Testis (tissue), 3 donors: ENCODE data around the gene CARMIL1. TPM values are rescaled to one million over a fixed set of nuclear protein-coding genes. Genes with fewer than 3 reads are reported as not detected.

Experiments used
- DNase-seq: peaks from one replicate; pipeline ENCODE4 v3.0.0-alpha.2; 2019
- H3K27ac ChIP-seq, 2 donors: fragments of 200-600 bp; sonication (generic); one replicate each; pipeline ENCODE4 v1.5.1; 2019
- H3K27me3 ChIP-seq: fragments of 200-600 bp; sonication (generic); one replicate; pipeline ENCODE4 v1.5.1; 2019
- H3K36me3 ChIP-seq: fragments of 200-600 bp; sonication (generic); one replicate; pipeline ENCODE4 v1.5.1; 2017; ENCODE audit warnings: low read depth; ENCODE audit errors: missing control alignments
- H3K4me1 ChIP-seq: fragments of 200-600 bp; sonication (generic); one replicate; pipeline ENCODE4 v1.5.1; 2019
- H3K4me3 ChIP-seq, 2 donors: fragments of 200-600 bp; sonication (generic); one replicate each; pipeline ENCODE4 v1.5.1; 2017 to 2019
- H3K9me3 ChIP-seq: fragments of 200-600 bp; sonication (generic); one replicate; pipeline ENCODE4 v1.5.1; 2017
- POLR2A ChIP-seq: fragments of 450-650 bp; IDR thresholded peaks from one replicate; pipeline ENCODE4 v1.6.1; 2017; ENCODE audit warnings: antibody characterized with exemption, mild to moderate bottlenecking, moderate library complexity
- WGBS, 2 donors: methylation state at CpG; one replicate each; pipeline ENCODE4 v1.1.5; 2018; 5-methylcytosine and 5-hydroxymethylcytosine counted together
- intact Hi-C: fragments of 100-400 bp; cut with DNase I; formaldehyde crosslinking; loops from one replicate; pipeline ENCODE4 v1.15.1; 2023; ENCODE audit warnings: low total_unique reads
- polyA plus RNA-seq: library from polyadenylated mRNA; stranded (reverse); fragments of 350-450 nt; fragmentation: Illumina TruSeq; extraction: RNeasy Lipid Tissue Mini Kit (QIAGEN cat#74804); gene quantifications from one replicate; pipeline ENCODE4 v1.2.3, GENCODE V29; 2014; ENCODE audit warnings: low read depth, low replicate concordance; ENCODE audit not compliant: insufficient read depth
- total RNA-seq, 2 donors: library from RNA; depleted of rRNA; stranded (reverse); fragments of >200 nt; gene quantifications; one replicate each; pipeline ENCODE4 v1.2.3, GENCODE V29; 2016
- TF ChIP-seq, protein P1 (sequence below), 3 experiments: fragments of 450-650 bp in 2 of 3; fragments of 200-600 bp in 1 of 3; sonication (generic) in 1 of 3; IDR thresholded peaks; one replicate each; pipeline ENCODE4 v1.5.1; 2016 to 2019; ENCODE audit warnings: antibody characterized with exemption in 3 of 3, mild to moderate bottlenecking in 2 of 3, moderate library complexity in 1 of 3

Gene CARMIL1
- total and polyA plus RNA-seq, 3 donors from 2014 or later = 39.4 to 120 (median 108) TPM

DNA sequence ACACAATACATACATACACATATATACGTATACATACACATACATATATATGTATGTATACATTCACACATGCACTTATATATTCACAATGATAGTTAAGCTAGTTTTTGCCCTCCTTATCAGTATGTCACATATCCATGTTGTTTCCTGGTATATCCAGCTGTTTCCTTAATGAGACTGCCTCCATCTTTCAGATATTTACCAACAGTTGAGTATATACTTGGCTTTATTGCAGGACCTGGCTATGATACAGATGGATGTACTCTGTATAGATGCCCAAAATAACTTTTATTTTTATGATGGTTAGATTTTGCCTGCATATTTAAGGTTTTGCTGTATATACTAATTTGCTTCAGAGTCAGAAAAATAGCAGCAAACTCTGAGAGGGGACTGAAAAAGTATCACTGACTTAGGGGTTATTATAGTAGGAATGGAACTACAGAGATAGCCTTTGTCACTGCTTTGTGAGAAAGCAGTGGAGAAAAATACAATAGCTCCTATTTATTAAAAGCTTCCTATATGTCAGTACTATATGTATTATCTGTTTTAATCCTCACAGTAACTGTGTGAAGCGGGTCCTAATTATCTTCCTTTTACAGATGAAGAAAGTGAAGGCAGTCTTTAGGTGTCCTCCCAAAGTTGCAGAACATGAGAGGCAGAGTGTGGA, 35.5 kb downstream of the CARMIL1 start:
- WGBS, 2 donors = 77 to 92% methylated on average over 2 of the region's 2 CpGs
- no peaks in the 10 kb centered on the region for H3K9me3 ChIP-seq
- no peak for DNase-seq
- peak overlapping the region; percentile 11 to 55 for H3K27ac ChIP-seq
- H3K4me3 ChIP-seq = no peak overlapping the region
- TF ChIP-seq, protein P1, sequence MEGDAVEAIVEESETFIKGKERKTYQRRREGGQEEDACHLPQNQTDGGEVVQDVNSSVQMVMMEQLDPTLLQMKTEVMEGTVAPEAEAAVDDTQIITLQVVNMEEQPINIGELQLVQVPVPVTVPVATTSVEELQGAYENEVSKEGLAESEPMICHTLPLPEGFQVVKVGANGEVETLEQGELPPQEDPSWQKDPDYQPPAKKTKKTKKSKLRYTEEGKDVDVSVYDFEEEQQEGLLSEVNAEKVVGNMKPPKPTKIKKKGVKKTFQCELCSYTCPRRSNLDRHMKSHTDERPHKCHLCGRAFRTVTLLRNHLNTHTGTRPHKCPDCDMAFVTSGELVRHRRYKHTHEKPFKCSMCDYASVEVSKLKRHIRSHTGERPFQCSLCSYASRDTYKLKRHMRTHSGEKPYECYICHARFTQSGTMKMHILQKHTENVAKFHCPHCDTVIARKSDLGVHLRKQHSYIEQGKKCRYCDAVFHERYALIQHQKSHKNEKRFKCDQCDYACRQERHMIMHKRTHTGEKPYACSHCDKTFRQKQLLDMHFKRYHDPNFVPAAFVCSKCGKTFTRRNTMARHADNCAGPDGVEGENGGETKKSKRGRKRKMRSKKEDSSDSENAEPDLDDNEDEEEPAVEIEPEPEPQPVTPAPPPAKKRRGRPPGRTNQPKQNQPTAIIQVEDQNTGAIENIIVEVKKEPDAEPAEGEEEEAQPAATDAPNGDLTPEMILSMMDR (IDR thresholded peaks at IDR 0.05) = no peak
- TF ChIP-seq POLR2A = no peak
- intact Hi-C loops = no loop called here
- no peaks in the 10 kb centered on the region for H3K36me3 ChIP-seq
- H3K4me1 ChIP-seq = peaks cover 59% of the 10 kb centered on the region
- H3K27me3 ChIP-seq = no peaks in the 10 kb centered on the region

GRCh38 chr6:25315194-25316177, 36.3 kb downstream of the CARMIL1 start:
- H3K27ac ChIP-seq = peak overlapping the region; percentile 11 to 50
- H3K4me1 ChIP-seq = peaks cover 59% of the 10 kb centered on the region
- H3K36me3 ChIP-seq = no peaks in the 10 kb centered on the region
- H3K4me3 ChIP-seq = no peak overlapping the region
- TF ChIP-seq, protein P1 (IDR thresholded peaks at IDR 0.05) = no peak
- no peak for TF ChIP-seq POLR2A
- H3K9me3 ChIP-seq = no peaks in the 10 kb centered on the region
- intact Hi-C loops = no loop called here
- 72 to 77% methylated on average over 10 of the region's 10 CpGs for WGBS, 2 donors
- H3K27me3 ChIP-seq = no peaks in the 10 kb centered on the region
- no peak for DNase-seq

- 50% methylated on average over 4 of the region's 4 CpGs for WGBS, 2 donors
- DNase-seq = no peak
- H3K4me3 ChIP-seq = no peak overlapping the region
- TF ChIP-seq POLR2A = no peak
- peaks cover 54% of the 10 kb centered on the region for H3K4me1 ChIP-seq
- H3K9me3 ChIP-seq = no peaks in the 10 kb centered on the region
- peak overlapping the region; percentile 43 to 50 for H3K27ac ChIP-seq
- H3K36me3 ChIP-seq = no peaks in the 10 kb centered on the region
- intact Hi-C loops = no loop called here
- H3K27me3 ChIP-seq = no peaks in the 10 kb centered on the region
These were observed 37.5 kb downstream of the CARMIL1 start for GRCh38 chr6:25316626-25317025.

- Histone ChIP-seq H3K27ac (no peak overlapping the region), H3K36me3 (no peaks in the 10 kb centered on the region), H3K4me1 (peaks cover 35% of the 10 kb centered on the region), H3K9me3 (no peaks in the 10 kb centered on the region), H3K4me3 (no peak overlapping the region), H3K27me3 (no peaks in the 10 kb centered on the region)
- no peak for DNase-seq
- 86 to 91% methylated on average over 6 of the region's 6 CpGs for WGBS, 2 donors
- TF ChIP-seq, protein P1 (IDR thresholded peaks at IDR 0.05) = no peak
- no peak for TF ChIP-seq POLR2A
- intact Hi-C loops = no loop called here
These were observed 39.4 kb downstream of the CARMIL1 start for GRCh38 chr6:25318589-25318988.

DNA sequence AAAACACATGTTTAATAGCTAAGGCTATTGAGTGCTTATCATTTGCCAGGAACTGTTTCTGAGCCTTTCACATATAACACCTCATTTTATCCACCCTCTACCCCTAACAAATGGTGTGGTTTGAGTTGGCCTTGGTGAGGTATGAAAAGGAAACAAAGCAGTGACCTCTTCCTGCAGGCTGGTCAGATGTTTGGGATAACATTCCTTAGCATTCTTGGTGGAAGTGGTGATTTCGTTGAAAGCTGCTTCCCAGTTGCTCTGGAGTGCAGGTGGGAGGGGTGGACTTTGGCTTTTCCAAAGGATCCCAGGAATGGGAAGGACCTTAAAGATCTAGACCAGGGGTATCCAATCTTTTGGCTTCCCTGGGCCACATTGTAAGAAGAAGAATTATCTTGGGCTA, 41.3 kb downstream of the CARMIL1 start:
- no peak for DNase-seq
- H3K27ac ChIP-seq = no peak overlapping the region
- intact Hi-C loops = no loop called here
- 48 to 71% methylated on average over 1 of the region's 1 CpG for WGBS, 2 donors
- H3K4me1 ChIP-seq = peaks cover 31% of the 10 kb centered on the region
- H3K9me3 ChIP-seq = no peaks in the 10 kb centered on the region
- no peaks in the 10 kb centered on the region for H3K36me3 ChIP-seq
- H3K27me3 ChIP-seq = no peaks in the 10 kb centered on the region
- no peak overlapping the region for H3K4me3 ChIP-seq
- no peak for TF ChIP-seq POLR2A
- TF ChIP-seq, protein P1 (IDR thresholded peaks at IDR 0.05) = no peak
